OCI-LY1 (cell line): ENCODE measurements around the gene FRMD3.

Experiments used
- H2AFZ ChIP-seq: fragments of 200-600 bp; sonication (generic), shearing (Covaris generic); 2 replicates; pipeline ENCODE4 v1.6.0; 2014; ENCODE audit warnings: antibody characterized with exemption, mild to moderate bottlenecking, low read length
- H3F3A ChIP-seq: fragments of 200-600 bp; sonication (generic), shearing (Covaris generic); 2 replicates; pipeline ENCODE4 v1.6.0; 2014; ENCODE audit warnings: mild to moderate bottlenecking, antibody characterized with exemption, low read length, moderate library complexity; ENCODE audit not compliant: insufficient read depth
- H3K27ac ChIP-seq: fragments of 200-600 bp; sonication (generic); 2 replicates; pipeline ENCODE4 v1.5.1; 2014; ENCODE audit warnings: low read length, mixed run types, mild to moderate bottlenecking, low read depth; ENCODE audit not compliant: poor library complexity, severe bottlenecking
- H3K27me3 ChIP-seq: fragments of 200-600 bp; sonication (generic); 2 replicates; pipeline ENCODE4 v1.6.0; 2014; ENCODE audit warnings: antibody characterized with exemption, mild to moderate bottlenecking, low read length, moderate library complexity; ENCODE audit not compliant: insufficient read depth
- H3K36me3 ChIP-seq: fragments of 200-600 bp; sonication (generic); 2 replicates; pipeline ENCODE4 v1.6.1; 2014; ENCODE audit warnings: mild to moderate bottlenecking, antibody characterized with exemption, low read length, moderate library complexity, mixed read lengths; ENCODE audit not compliant: insufficient read depth
- H3K4me1 ChIP-seq: fragments of 200-600 bp; sonication (generic); 2 replicates; pipeline ENCODE4 v1.5.1; 2014; ENCODE audit warnings: mild to moderate bottlenecking, low read length, moderate library complexity; ENCODE audit not compliant: insufficient read depth, severe bottlenecking
- H3K4me2 ChIP-seq: fragments of 200-600 bp; sonication (generic), shearing (Covaris generic); 2 replicates; pipeline ENCODE4 v1.6.1; 2014; ENCODE audit warnings: low read length
- H3K4me3 ChIP-seq: fragments of 200-600 bp; sonication (generic); 2 replicates; pipeline ENCODE4 v1.5.1; 2014; ENCODE audit warnings: low read length, low read depth, mild to moderate bottlenecking, mixed read lengths; ENCODE audit not compliant: poor library complexity, severe bottlenecking
- H3K79me2 ChIP-seq: fragments of 200-600 bp; shearing (Covaris generic); 2 replicates; pipeline ENCODE4 v1.6.1; 2016; ENCODE audit warnings: mixed run types, low read length, mixed read lengths; ENCODE audit not compliant: insufficient read depth
- H3K9ac ChIP-seq: fragments of 200-600 bp; sonication (generic), shearing (Covaris generic); 2 replicates; pipeline ENCODE4 v1.6.1; 2014; ENCODE audit warnings: mild to moderate bottlenecking, low read length, mixed read lengths
- H3K9me2 ChIP-seq: fragments of 200-600 bp; sonication (generic), shearing (Covaris generic); 2 replicates; pipeline ENCODE4 v1.6.1; 2014; ENCODE audit warnings: low read depth, mild to moderate bottlenecking, low read length, mixed read lengths
- H3K9me3 ChIP-seq: fragments of 200-600 bp; shearing (Covaris generic); 2 replicates; pipeline ENCODE4 v1.6.1; 2014; ENCODE audit warnings: low read length, mixed read lengths
- H4K20me1 ChIP-seq: fragments of 200-600 bp; sonication (generic), shearing (Covaris generic); 2 replicates; pipeline ENCODE4 v1.6.0; 2016; ENCODE audit warnings: mild to moderate bottlenecking, low read length; ENCODE audit not compliant: insufficient read depth
- EZH2 ChIP-seq: fragments of 200-600 bp; sonication (generic), shearing (Covaris generic); IDR thresholded peaks from 2 replicates; pipeline ENCODE4 v1.8.0; 2017; ENCODE audit warnings: borderline replicate concordance, mixed run types, mild to moderate bottlenecking, antibody characterized with exemption, low read length, moderate library complexity, mixed read lengths
- TF ChIP-seq, protein P1 (sequence below): fragments of 200-600 bp; sonication (generic), shearing (Covaris generic); IDR thresholded peaks from 2 replicates; pipeline ENCODE4 v1.5.1; 2017; ENCODE audit warnings: mild to moderate bottlenecking, antibody characterized with exemption, low read length, moderate library complexity, mixed read lengths

FRMD3 gene

GRCh38 chr9:83342731-83343130, 195.5 kb downstream of the FRMD3 start:
- H3K27ac ChIP-seq, result no peak overlapping the region
- H3K79me2 ChIP-seq, result no peaks in the 10 kb centered on the region
- no peak overlapping the region for H2AFZ ChIP-seq
- no peaks in the 10 kb centered on the region for H3K9me2 ChIP-seq
- H3K36me3 ChIP-seq, result no peaks in the 10 kb centered on the region
- H3F3A ChIP-seq, result no peaks in the 10 kb centered on the region
- TF ChIP-seq, protein P1, sequence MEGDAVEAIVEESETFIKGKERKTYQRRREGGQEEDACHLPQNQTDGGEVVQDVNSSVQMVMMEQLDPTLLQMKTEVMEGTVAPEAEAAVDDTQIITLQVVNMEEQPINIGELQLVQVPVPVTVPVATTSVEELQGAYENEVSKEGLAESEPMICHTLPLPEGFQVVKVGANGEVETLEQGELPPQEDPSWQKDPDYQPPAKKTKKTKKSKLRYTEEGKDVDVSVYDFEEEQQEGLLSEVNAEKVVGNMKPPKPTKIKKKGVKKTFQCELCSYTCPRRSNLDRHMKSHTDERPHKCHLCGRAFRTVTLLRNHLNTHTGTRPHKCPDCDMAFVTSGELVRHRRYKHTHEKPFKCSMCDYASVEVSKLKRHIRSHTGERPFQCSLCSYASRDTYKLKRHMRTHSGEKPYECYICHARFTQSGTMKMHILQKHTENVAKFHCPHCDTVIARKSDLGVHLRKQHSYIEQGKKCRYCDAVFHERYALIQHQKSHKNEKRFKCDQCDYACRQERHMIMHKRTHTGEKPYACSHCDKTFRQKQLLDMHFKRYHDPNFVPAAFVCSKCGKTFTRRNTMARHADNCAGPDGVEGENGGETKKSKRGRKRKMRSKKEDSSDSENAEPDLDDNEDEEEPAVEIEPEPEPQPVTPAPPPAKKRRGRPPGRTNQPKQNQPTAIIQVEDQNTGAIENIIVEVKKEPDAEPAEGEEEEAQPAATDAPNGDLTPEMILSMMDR, result no peak
- no peak for TF ChIP-seq EZH2
- H4K20me1 ChIP-seq, result no peaks in the 10 kb centered on the region
- H3K9ac ChIP-seq, result no peak overlapping the region
- H3K27me3 ChIP-seq, result no peaks in the 10 kb centered on the region
- H3K9me3 ChIP-seq, result no peaks in the 10 kb centered on the region
- no peaks in the 10 kb centered on the region for H3K4me1 ChIP-seq
- no peak overlapping the region for H3K4me2 ChIP-seq
- H3K4me3 ChIP-seq, result no peak overlapping the region

- H3K79me2 ChIP-seq, result no peaks in the 10 kb centered on the region
- H4K20me1 ChIP-seq, result no peaks in the 10 kb centered on the region
- no peak overlapping the region for H3K4me2 ChIP-seq
- H3K9me3 ChIP-seq, result no peaks in the 10 kb centered on the region
- no peaks in the 10 kb centered on the region for H3F3A ChIP-seq
- no peak overlapping the region for H3K27ac ChIP-seq
- no peak overlapping the region for H3K9ac ChIP-seq
- no peaks in the 10 kb centered on the region for H3K36me3 ChIP-seq
- TF ChIP-seq, protein P1, result no peak
- TF ChIP-seq EZH2, result no peak
- no peaks in the 10 kb centered on the region for H3K27me3 ChIP-seq
- no peak overlapping the region for H3K4me3 ChIP-seq
- no peaks in the 10 kb centered on the region for H3K9me2 ChIP-seq
- no peak overlapping the region for H2AFZ ChIP-seq
- no peaks in the 10 kb centered on the region for H3K4me1 ChIP-seq
These were observed 196.2 kb downstream of the FRMD3 start for GRCh38 chr9:83342006-83342405.

DNA sequence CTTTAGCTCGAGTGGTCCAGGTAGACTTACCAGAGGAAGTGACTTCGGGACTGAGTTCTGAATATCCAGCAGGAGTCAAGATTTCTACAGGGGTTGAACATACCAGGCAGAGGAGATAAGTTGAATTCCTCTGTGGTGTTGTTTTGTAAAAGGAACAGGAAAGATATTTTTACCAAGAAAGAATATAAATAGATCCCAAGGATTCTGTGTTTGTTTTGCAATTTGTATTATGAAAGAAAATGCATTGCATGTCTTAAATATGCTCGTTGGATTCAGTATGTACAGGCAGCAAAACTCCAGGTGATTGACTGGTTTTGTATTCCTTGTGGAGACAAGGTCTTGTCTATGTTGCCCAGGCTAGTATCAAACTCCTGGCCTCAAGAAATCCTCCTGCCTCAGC, 197.8 kb downstream of the FRMD3 start:
- Histone ChIP-seq H3K36me3 (no peaks in the 10 kb centered on the region), H2AFZ (no peak overlapping the region), H3K4me2 (no peak overlapping the region), H3K27me3 (no peaks in the 10 kb centered on the region), H3F3A (no peaks in the 10 kb centered on the region), H3K4me1 (no peaks in the 10 kb centered on the region), H3K9me2 (no peaks in the 10 kb centered on the region), H3K27ac (no peak overlapping the region), H3K9ac (no peak overlapping the region), H3K9me3 (no peaks in the 10 kb centered on the region), H3K4me3 (no peak overlapping the region), H3K79me2 (no peaks in the 10 kb centered on the region), H4K20me1 (no peaks in the 10 kb centered on the region)
- TF ChIP-seq EZH2, result no peak
- TF ChIP-seq, protein P1, result no peak
